Hepatocyte (in vitro differentiated cells): ENCODE results near the gene CATSPER3. TPM values are rescaled to one million over a fixed set of nuclear protein-coding genes. Genes with fewer than 3 reads are reported as not detected.

Source experiments
- DNase-seq: peaks from one replicate; pipeline ENCODE4 v3.0.0-alpha.2; 2016; ENCODE audit warnings: low spot score
- H2AFZ ChIP-seq: fragments of 200-600 bp; sonication (generic); 2 replicates; pipeline ENCODE4 v1.6.0; 2016; ENCODE audit warnings: antibody characterized with exemption, mild to moderate bottlenecking
- H3K27ac ChIP-seq: fragments of 200-600 bp; sonication (generic); 2 replicates; pipeline ENCODE4 v1.5.1; 2016; ENCODE audit warnings: mild to moderate bottlenecking
- H3K27me3 ChIP-seq: fragments of 200-600 bp; sonication (generic); 2 replicates; pipeline ENCODE4 v1.6.1; 2016
- H3K36me3 ChIP-seq: fragments of 200-600 bp; sonication (generic); replicated peaks from 2 replicates; pipeline ENCODE4 v1.5.1; 2016; ENCODE audit warnings: low read depth; ENCODE audit not compliant: insufficient read depth
- H3K4me1 ChIP-seq: fragments of 200-600 bp; sonication (generic); 2 replicates; pipeline ENCODE4 v1.5.1; 2016; ENCODE audit warnings: mild to moderate bottlenecking, moderate library complexity; ENCODE audit not compliant: insufficient read depth
- H3K4me2 ChIP-seq: fragments of 200-600 bp; sonication (generic); 2 replicates; pipeline ENCODE4 v1.6.0; 2016
- H3K4me3 ChIP-seq: fragments of 200-600 bp; sonication (generic); 2 replicates; pipeline ENCODE4 v1.5.1; 2016; ENCODE audit warnings: mild to moderate bottlenecking
- H3K79me2 ChIP-seq: fragments of 200-600 bp; sonication (generic); 2 replicates; pipeline ENCODE4 v1.6.0; 2017; ENCODE audit warnings: mild to moderate bottlenecking
- H3K9me2 ChIP-seq: fragments of 200-600 bp; sonication (generic); replicated peaks from 2 replicates; pipeline ENCODE4 v1.6.0; 2017; ENCODE audit warnings: mild to moderate bottlenecking; ENCODE audit not compliant: insufficient read depth
- H3K9me3 ChIP-seq: fragments of 200-600 bp; sonication (generic); 2 replicates; pipeline ENCODE4 v1.5.1; 2016; ENCODE audit warnings: low read depth, mild to moderate bottlenecking
- H4K20me1 ChIP-seq: fragments of 200-600 bp; sonication (generic); 2 replicates; pipeline ENCODE4 v1.6.0; 2016; ENCODE audit warnings: mild to moderate bottlenecking; ENCODE audit not compliant: insufficient read depth, poor library complexity, severe bottlenecking
- EZH2 ChIP-seq: fragments of 200-600 bp; sonication (generic); IDR thresholded peaks from 2 replicates; pipeline ENCODE4 v1.6.1; 2016; ENCODE audit warnings: antibody characterized with exemption, mild to moderate bottlenecking, borderline replicate concordance
- EZH2phosphoT487 ChIP-seq: fragments of 200-600 bp; sonication (generic); IDR thresholded peaks from one replicate; pipeline ENCODE4 v1.6.1; 2018; ENCODE audit warnings: antibody characterized with exemption, mild to moderate bottlenecking, low read depth, moderate library complexity; ENCODE audit not compliant: unreplicated experiment, severe bottlenecking
- WGBS: methylation state at CpG from one replicate; pipeline ENCODE4 v1.1.6; 2016; ENCODE audit warnings: low lambda C conversion rate; ENCODE audit errors: missing lambda C conversion rate; 5-methylcytosine and 5-hydroxymethylcytosine counted together
- polyA plus RNA-seq: library from polyadenylated mRNA; unstranded; fragments of >200 nt; fragmentation: Nextera tagmentation; extraction: Ambion mirVana; gene quantifications from 2 replicates; pipeline ENCODE4 v1.2.1, GENCODE V29; 2016
- total RNA-seq: library from RNA; depleted of rRNA; stranded (reverse); fragments of >200 nt; gene quantifications from 2 replicates; pipeline ENCODE4 v1.2.3, GENCODE V29; 2014
- TF ChIP-seq, protein P1 (sequence below): fragments of 200-600 bp; sonication (generic); IDR thresholded peaks from 2 replicates; pipeline ENCODE4 v1.5.1; 2016; ENCODE audit warnings: antibody characterized with exemption, mild to moderate bottlenecking; ENCODE audit not compliant: poor library complexity

Gene CATSPER3
- total and polyA plus RNA-seq, 2 experiments from 2014 or later, result 0.59 TPM; not detected in 1

DNA sequence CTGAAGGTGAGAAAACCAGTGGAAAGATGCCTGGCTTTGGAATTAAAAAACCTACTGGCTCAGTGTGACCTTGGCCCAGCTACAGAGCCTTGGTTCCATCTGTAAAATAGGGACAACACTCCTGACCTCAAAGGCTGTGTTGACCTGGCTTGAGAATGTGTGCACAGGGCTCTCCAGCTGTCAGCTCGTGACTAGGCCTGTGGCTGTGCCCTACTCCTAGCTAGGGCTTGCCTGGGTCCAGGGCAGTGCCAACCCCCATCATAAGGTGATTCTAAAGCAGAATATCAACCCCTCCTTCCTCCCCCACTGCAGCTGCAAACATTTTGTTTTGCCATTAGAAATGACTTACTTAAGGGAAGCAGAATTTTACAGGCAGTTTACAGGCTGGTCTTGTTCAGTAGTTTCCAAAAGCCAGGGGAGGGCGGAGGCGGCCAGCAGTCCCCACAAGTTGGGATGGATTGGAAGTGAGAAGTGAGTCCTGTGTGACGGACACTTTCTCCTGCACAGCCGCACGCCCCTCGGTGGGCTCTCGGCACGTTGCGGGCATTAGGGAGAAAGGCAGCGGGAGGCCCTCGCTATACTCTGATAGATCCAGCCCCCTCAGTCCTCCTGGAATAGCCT is 59.0 kb downstream of the CATSPER3 start:
- Histone ChIP-seq H3K4me1 (peaks cover 16% of the 10 kb centered on the region), H3K9me3 (no peaks in the 10 kb centered on the region), H2AFZ (no peak overlapping the region), H3K36me3 (no peaks in the 10 kb centered on the region), H3K4me2 (peak overlapping the region; percentile 84), H3K27me3 (peaks cover 36% of the 10 kb centered on the region), H3K27ac (peak overlapping the region; percentile 81), H4K20me1 (peaks cover 3% of the 10 kb centered on the region), H3K79me2 (peaks cover 79% of the 10 kb centered on the region), H3K4me3 (no peak overlapping the region), H3K9me2 (no peaks in the 10 kb centered on the region)
- TF ChIP-seq, protein P1, sequence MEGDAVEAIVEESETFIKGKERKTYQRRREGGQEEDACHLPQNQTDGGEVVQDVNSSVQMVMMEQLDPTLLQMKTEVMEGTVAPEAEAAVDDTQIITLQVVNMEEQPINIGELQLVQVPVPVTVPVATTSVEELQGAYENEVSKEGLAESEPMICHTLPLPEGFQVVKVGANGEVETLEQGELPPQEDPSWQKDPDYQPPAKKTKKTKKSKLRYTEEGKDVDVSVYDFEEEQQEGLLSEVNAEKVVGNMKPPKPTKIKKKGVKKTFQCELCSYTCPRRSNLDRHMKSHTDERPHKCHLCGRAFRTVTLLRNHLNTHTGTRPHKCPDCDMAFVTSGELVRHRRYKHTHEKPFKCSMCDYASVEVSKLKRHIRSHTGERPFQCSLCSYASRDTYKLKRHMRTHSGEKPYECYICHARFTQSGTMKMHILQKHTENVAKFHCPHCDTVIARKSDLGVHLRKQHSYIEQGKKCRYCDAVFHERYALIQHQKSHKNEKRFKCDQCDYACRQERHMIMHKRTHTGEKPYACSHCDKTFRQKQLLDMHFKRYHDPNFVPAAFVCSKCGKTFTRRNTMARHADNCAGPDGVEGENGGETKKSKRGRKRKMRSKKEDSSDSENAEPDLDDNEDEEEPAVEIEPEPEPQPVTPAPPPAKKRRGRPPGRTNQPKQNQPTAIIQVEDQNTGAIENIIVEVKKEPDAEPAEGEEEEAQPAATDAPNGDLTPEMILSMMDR, result no peak
- TF ChIP-seq EZH2phosphoT487 (no peak), EZH2 (no peak)
- DNase-seq, result no peak
- WGBS, result 41% methylated on average over 12 of the region's 12 CpGs

DNA sequence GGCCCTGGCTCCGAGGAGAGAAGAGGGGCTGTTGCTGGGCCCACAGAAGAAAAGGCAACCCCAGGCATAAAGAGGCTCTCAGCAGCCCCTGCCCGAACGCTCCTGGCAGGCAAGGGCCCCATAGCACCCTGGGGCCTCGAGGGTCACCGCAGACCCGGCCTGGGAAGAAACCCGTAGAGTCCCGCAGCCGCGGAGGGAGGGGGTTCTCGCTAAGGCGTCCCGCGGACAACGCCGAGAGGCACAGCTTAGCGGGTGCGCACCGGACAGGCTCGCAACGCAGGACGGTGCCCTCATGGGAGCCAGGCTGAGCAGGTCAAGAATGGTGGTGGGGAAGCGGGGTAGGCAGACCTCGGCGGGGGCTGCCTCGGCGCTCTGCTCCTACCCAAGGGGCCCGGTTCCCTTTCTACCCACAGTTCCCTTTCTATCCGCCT is 59.6 kb downstream of the CATSPER3 start:
- H2AFZ ChIP-seq, result no peak overlapping the region
- 40% methylated on average over 29 of the region's 29 CpGs for WGBS
- H3K9me3 ChIP-seq, result no peaks in the 10 kb centered on the region
- H3K9me2 ChIP-seq, result no peaks in the 10 kb centered on the region
- peaks cover 84% of the 10 kb centered on the region for H3K79me2 ChIP-seq
- H4K20me1 ChIP-seq, result peaks cover 5% of the 10 kb centered on the region
- peak overlapping the region; percentile 81 for H3K27ac ChIP-seq
- peaks cover 41% of the 10 kb centered on the region for H3K27me3 ChIP-seq
- TF ChIP-seq EZH2 (no peak), EZH2phosphoT487 (no peak)
- TF ChIP-seq, protein P1, result no peak
- H3K4me1 ChIP-seq, result peaks cover 16% of the 10 kb centered on the region
- H3K4me3 ChIP-seq, result no peak overlapping the region
- H3K36me3 ChIP-seq, result no peaks in the 10 kb centered on the region
- peak overlapping the region; percentile 84 for H3K4me2 ChIP-seq
- no peak for DNase-seq

DNA sequence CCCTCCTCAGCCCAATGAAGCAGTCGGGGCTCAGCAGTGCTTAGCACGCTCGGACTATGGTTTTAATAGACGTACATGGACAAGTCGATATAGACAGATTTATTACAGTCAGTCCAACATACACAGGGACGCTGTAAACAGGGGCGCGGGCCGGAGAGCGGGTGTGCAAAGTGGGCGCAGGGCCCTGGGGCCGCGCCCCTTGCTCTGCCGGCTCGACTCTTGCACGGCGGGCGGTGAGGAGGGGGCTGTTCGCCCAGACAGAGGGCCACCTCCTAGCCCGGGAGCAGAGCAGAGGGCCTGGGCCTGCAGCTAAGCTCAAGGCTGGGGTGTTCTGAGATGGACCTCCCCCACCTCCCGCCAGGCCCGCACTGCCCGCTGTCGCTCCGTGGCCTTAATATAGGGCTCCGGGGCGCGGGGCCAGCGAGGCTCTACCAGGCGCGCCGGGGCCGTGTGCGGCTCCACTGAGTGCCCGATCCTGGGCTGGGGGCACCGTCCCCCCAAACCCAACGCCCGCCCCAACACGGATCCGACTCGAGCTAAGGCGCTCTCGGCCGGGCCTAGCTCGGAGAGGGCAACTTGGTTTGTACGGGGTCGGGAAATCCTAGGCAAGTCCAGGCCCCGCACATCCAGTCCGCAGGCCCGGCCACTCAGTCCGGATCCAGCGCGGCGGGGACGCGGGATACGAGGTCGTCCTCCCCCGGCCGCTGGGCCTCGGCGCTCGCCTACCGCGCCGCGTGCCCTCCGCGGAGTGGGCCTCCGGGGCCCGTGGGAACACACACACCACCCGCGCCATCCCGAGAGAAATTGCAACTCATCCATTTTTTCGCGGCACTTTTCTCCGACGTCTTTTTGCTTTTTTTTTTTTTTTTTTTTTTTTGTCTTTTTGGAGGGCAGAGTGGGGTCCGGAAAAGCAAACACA is 60.2 kb downstream of the CATSPER3 start:
- Histone ChIP-seq H2AFZ (no peak overlapping the region), H3K36me3 (no peaks in the 10 kb centered on the region), H3K4me3 (no peak overlapping the region), H3K9me2 (no peaks in the 10 kb centered on the region), H3K79me2 (peaks cover 89% of the 10 kb centered on the region), H3K27ac (peak overlapping the region; percentile 81), H3K9me3 (no peaks in the 10 kb centered on the region), H4K20me1 (peaks cover 11% of the 10 kb centered on the region), H3K27me3 (peaks cover 47% of the 10 kb centered on the region), H3K4me1 (peaks cover 16% of the 10 kb centered on the region), H3K4me2 (peak overlapping the region; percentile 84)
- TF ChIP-seq EZH2 (peak; percentile 71), EZH2phosphoT487 (peak; percentile 40)
- TF ChIP-seq, protein P1, result no peak
- no peak for DNase-seq
- WGBS, result 33% methylated on average over 76 of the region's 79 CpGs
